Measurements from ENCODE around the gene NUP188. TPM values are rescaled to one million over a fixed set of nuclear protein-coding genes. Genes with fewer than 3 reads are reported as not detected.
A peak's percentile ranks its signal among the peaks of the same experiment; 100 is the strongest.
"Not testable (repeated sequence)": the region's sequence is repeated elsewhere in the genome, so short reads cannot be mapped to it uniquely, and the experiment has no call there.

The NUP188 gene
- total RNA-seq, 1 donor from 2014 or later: 128 TPM

- H3K27ac Mint-ChIP-seq (ENCODE audit: unreplicated experiment): no peak overlapping the region
- no peak for TF ChIP-seq CTCF (conservative IDR thresholded peaks at IDR 0.05)
- no peaks in the 10 kb centered on the region for H3K27me3 Mint-ChIP-seq (ENCODE audit: low read depth)
- peaks cover 30% of the 10 kb centered on the region for H3K4me1 Mint-ChIP-seq
- H3K36me3 Mint-ChIP-seq (ENCODE audit: low read depth): no peaks in the 10 kb centered on the region
- no peak for DNase-seq (ENCODE audit: low read depth, low spot score)
- no peaks in the 10 kb centered on the region for H3K9me3 Mint-ChIP-seq
- H3K4me3 Mint-ChIP-seq: peak overlapping the region; percentile 58
These were observed 82.7 kb downstream of the NUP188 start for GRCh38 chr9:129030191-129030590.

GRCh38 chr9:129031514-129031913 lies 84.0 kb downstream of the NUP188 start:
- Mint-ChIP-seq H3K27ac (ENCODE audit: unreplicated experiment) (no peak overlapping the region), H3K27me3 (ENCODE audit: low read depth) (no peaks in the 10 kb centered on the region), H3K36me3 (ENCODE audit: low read depth) (no peaks in the 10 kb centered on the region), H3K4me3 (no peak overlapping the region), H3K9me3 (no peaks in the 10 kb centered on the region), H3K4me1 (peaks cover 30% of the 10 kb centered on the region)
- DNase-seq (ENCODE audit: low read depth, low spot score): no peak
- no peak for TF ChIP-seq CTCF (conservative IDR thresholded peaks at IDR 0.05)

GRCh38 chr9:129032541-129033159 lies 85.2 kb downstream of the NUP188 start:
- no peaks in the 10 kb centered on the region for H3K9me3 Mint-ChIP-seq
- no peaks in the 10 kb centered on the region for H3K27me3 Mint-ChIP-seq (ENCODE audit: low read depth)
- H3K4me3 Mint-ChIP-seq: no peak overlapping the region
- no peak overlapping the region for H3K27ac Mint-ChIP-seq (ENCODE audit: unreplicated experiment)
- no peak for DNase-seq (ENCODE audit: low read depth, low spot score)
- peaks cover 31% of the 10 kb centered on the region for H3K4me1 Mint-ChIP-seq
- no peak for TF ChIP-seq CTCF (conservative IDR thresholded peaks at IDR 0.05)
- H3K36me3 Mint-ChIP-seq (ENCODE audit: low read depth): no peaks in the 10 kb centered on the region

- H3K36me3 Mint-ChIP-seq (ENCODE audit: low read depth): no peaks in the 10 kb centered on the region
- no peak overlapping the region for H3K4me3 Mint-ChIP-seq
- peaks cover 36% of the 10 kb centered on the region for H3K4me1 Mint-ChIP-seq
- TF ChIP-seq CTCF (conservative IDR thresholded peaks at IDR 0.05): no peak
- DNase-seq (ENCODE audit: low read depth, low spot score): no peak
- no peaks in the 10 kb centered on the region for H3K9me3 Mint-ChIP-seq
- H3K27ac Mint-ChIP-seq (ENCODE audit: unreplicated experiment): no peak overlapping the region
- H3K27me3 Mint-ChIP-seq (ENCODE audit: low read depth): no peaks in the 10 kb centered on the region
These were observed 85.7 kb downstream of the NUP188 start for GRCh38 chr9:129033216-129033615.

GRCh38 chr9:129035838-129036237 lies 88.3 kb downstream of the NUP188 start:
- DNase-seq (ENCODE audit: low read depth, low spot score); H3K9me3 Mint-ChIP-seq; H3K36me3 Mint-ChIP-seq (ENCODE audit: low read depth); H3K27me3 Mint-ChIP-seq (ENCODE audit: low read depth): not testable (repeated sequence)
- Mint-ChIP-seq H3K4me3 (peak overlapping the region; percentile 92), H3K4me1 (peaks cover 24% of the 10 kb centered on the region), H3K27ac (ENCODE audit: unreplicated experiment) (peak overlapping the region; percentile 13)

GRCh38 chr9:129036241-129036922 lies 88.9 kb downstream of the NUP188 start, which contains the start of gene MIGA2:
Gene MIGA2, plus strand, starts transcription at chr9:129036626. Its CDS starts 3,969 bp downstream, at chr9:129040595.
- Mint-ChIP-seq H3K9me3 (no peaks in the 10 kb centered on the region), H3K36me3 (ENCODE audit: low read depth) (no peaks in the 10 kb centered on the region), H3K4me1 (peaks cover 24% of the 10 kb centered on the region), H3K27me3 (ENCODE audit: low read depth) (no peaks in the 10 kb centered on the region), H3K4me3 (peak within 1 kb of the TSS; percentile 92), H3K27ac (ENCODE audit: unreplicated experiment) (peak within 1 kb of the TSS; percentile 70)
- DNase-seq (ENCODE audit: low read depth, low spot score): peak; percentile 88
- no peak for TF ChIP-seq CTCF (conservative IDR thresholded peaks at IDR 0.05)

Data from neural crest cell (in vitro differentiated cells).